Measurements from ENCODE around the gene DNASE1L3. TPM values are rescaled to one million over a fixed set of nuclear protein-coding genes. Genes with fewer than 3 reads are reported as not detected.
A peak's percentile ranks its signal among the peaks of the same experiment; 100 is the strongest.

The DNASE1L3 gene
- total RNA-seq, 1 donor = not detected

GRCh38 chr3:58242340-58242739 is 31.6 kb upstream of the DNASE1L3 start:
- no peak for DNase-seq (ENCODE audit: low read depth)
- TF ChIP-seq CTCF (IDR thresholded peaks at IDR 0.05; ENCODE audit: insufficient read depth, low read depth, low read length) = no peak

GRCh38 chr3:58241306-58242044 is 30.7 kb upstream of the DNASE1L3 start:
- no peak for TF ChIP-seq CTCF (IDR thresholded peaks at IDR 0.05; ENCODE audit: insufficient read depth, low read depth, low read length)
- DNase-seq (ENCODE audit: low read depth) = no peak

More at GRCh38 chr3:58242340-58242739, 31.6 kb upstream of the DNASE1L3 start:
- H3K4me3 ChIP-seq (ENCODE audit: low read depth, low read length) = no peak overlapping the region

GRCh38 chr3:58238830-58239229 is 28.1 kb upstream of the DNASE1L3 start:
- DNase-seq (ENCODE audit: low read depth) = no peak
- peak overlapping the region; percentile 89 for H3K4me3 ChIP-seq (ENCODE audit: low read depth, low read length)
- TF ChIP-seq CTCF (IDR thresholded peaks at IDR 0.05; ENCODE audit: insufficient read depth, low read depth, low read length) = no peak

More at GRCh38 chr3:58241306-58242044, 30.7 kb upstream of the DNASE1L3 start:
- H3K4me3 ChIP-seq (ENCODE audit: low read depth, low read length) = no peak overlapping the region

- H3K4me3 ChIP-seq (ENCODE audit: low read depth, low read length) = peak overlapping the region; percentile 89
- no peak for TF ChIP-seq CTCF (IDR thresholded peaks at IDR 0.05; ENCODE audit: insufficient read depth, low read depth, low read length)
- DNase-seq (ENCODE audit: low read depth) = peak; percentile 18
These were observed 27.3 kb upstream of the DNASE1L3 start for GRCh38 chr3:58237941-58238681.

GRCh38 chr3:58237238-58237940 is 26.6 kb upstream of the DNASE1L3 start, which contains the start of gene ABHD6:
TSS of gene ABHD6 (plus strand) at chr3:58237792. CDS start at chr3:58256587, 18,795 bp downstream.
- peak; percentile 69 for DNase-seq (ENCODE audit: low read depth)
- no peak for TF ChIP-seq CTCF (IDR thresholded peaks at IDR 0.05; ENCODE audit: insufficient read depth, low read depth, low read length)
- peak within 1 kb of the TSS; percentile 89 for H3K4me3 ChIP-seq (ENCODE audit: low read depth, low read length)

GRCh38 chr3:58236527-58237237 is 25.9 kb upstream of the DNASE1L3 start:
- H3K4me3 ChIP-seq (ENCODE audit: low read depth, low read length) = peak overlapping the region; percentile 89
- no peak for DNase-seq (ENCODE audit: low read depth)
- TF ChIP-seq CTCF (IDR thresholded peaks at IDR 0.05; ENCODE audit: insufficient read depth, low read depth, low read length) = no peak
